Activated CD8-positive, alpha-beta T cell treated with anti-CD3 and anti-CD28 coated beads for 36 hours (primary cell): Measurements from ENCODE around the gene TUBA8. TPM values are rescaled to one million over a fixed set of nuclear protein-coding genes. Genes with fewer than 3 reads are reported as not detected.
A peak's percentile ranks its signal among the peaks of the same experiment; 100 is the strongest.
"Not testable (repeated sequence)": the region's sequence is repeated elsewhere in the genome, so short reads cannot be mapped to it uniquely, and the experiment has no call there.

Source experiments
- ATAC-seq: fragments of 200-7000 bp; cut with Tn5 transposase; one replicate; pipeline ENCODE4 v1.10.0; 2021; ENCODE audit warnings: mild to moderate bottlenecking, moderate library complexity
- CTCF ChIA-PET: fragments of 350-600 bp; sonication (Branson Sonifier 250); formaldehyde crosslinking; loops from one replicate; lab custom pipeline; 2021; ENCODE audit warnings: antibody characterized with exemption; lab: Charles Lee
- POLR2A ChIA-PET: fragments of 350-600 bp; sonication (Branson Sonifier 250); formaldehyde crosslinking; loops from one replicate; lab custom pipeline; 2021; ENCODE audit warnings: antibody characterized with exemption; lab: Charles Lee
- DNase-seq: peaks from one replicate; pipeline ENCODE4 v3.0.0-alpha.2; 2020
- H3K27ac Mint-ChIP-seq: one replicate; pipeline ENCODE4 v1.8.0; 2021; ENCODE audit warnings: mild to moderate bottlenecking, mixed read lengths
- H3K27me3 Mint-ChIP-seq: one replicate; pipeline ENCODE4 v1.8.0; 2021; ENCODE audit warnings: mixed read lengths
- H3K36me3 Mint-ChIP-seq: one replicate; pipeline ENCODE4 v1.8.0; 2021; ENCODE audit warnings: low read depth, mixed read lengths
- H3K4me1 Mint-ChIP-seq: one replicate; pipeline ENCODE4 v1.8.0; 2021; ENCODE audit warnings: low read depth, mixed read lengths
- H3K4me3 Mint-ChIP-seq: one replicate; pipeline ENCODE4 v1.8.0; 2021; ENCODE audit warnings: mild to moderate bottlenecking, moderate library complexity, mixed read lengths
- H3K9me3 Mint-ChIP-seq: one replicate; pipeline ENCODE4 v1.8.0; 2021; ENCODE audit warnings: mixed read lengths
- CTCF ChIP-seq: fragments of 200-600 bp; IDR thresholded peaks from one replicate; pipeline ENCODE4 v1.8.0; 2022; ENCODE audit warnings: antibody characterized with exemption, mild to moderate bottlenecking
- intact Hi-C: fragments of 100-400 bp; cut with micrococcal nuclease; formaldehyde crosslinking; loops from one replicate; pipeline ENCODE4 v1.10.0; 2022
- total RNA-seq, 2 experiments: library from RNA; stranded (reverse); gene quantifications; one replicate each; pipeline ENCODE4 v1.2.3, GENCODE V29; 2021

Gene TUBA8
- total RNA-seq, 2 experiments from 2014 or later = 0.56 to 0.85 TPM

GRCh38 chr22:18071968-18072310 is 38.7 kb upstream of the TUBA8 start:
- Mint-ChIP-seq H3K9me3 (no peaks in the 10 kb centered on the region), H3K4me1 (peaks cover 12% of the 10 kb centered on the region), H3K27ac (no peak overlapping the region), H3K27me3 (peaks cover 2% of the 10 kb centered on the region), H3K36me3 (no peaks in the 10 kb centered on the region), H3K4me3 (no peak overlapping the region)
- no peak for ATAC-seq
- no peak for DNase-seq
- intact Hi-C loops = no loop called here
- TF ChIP-seq CTCF = no peak
- ChIA-PET POLR2A (interaction anchor here (0.6 kb wide), 1 partner anchor 433 kb away, joined by 3 read pairs; no protein-coding TSS in a partner anchor), CTCF (interaction anchor here (0.8 to 9.3 kb wide), 7 partner anchors 9 to 330 kb away, joined by 3 to 189 read pairs (median 4); partner anchors contain the start of gene USP18)

GRCh38 chr22:18073467-18073866 is 37.1 kb upstream of the TUBA8 start:
- Mint-ChIP-seq H3K4me3 (no peak overlapping the region), H3K36me3 (peaks cover 4% of the 10 kb centered on the region), H3K4me1 (peaks cover 14% of the 10 kb centered on the region), H3K27ac (no peak overlapping the region), H3K27me3 (no peaks in the 10 kb centered on the region), H3K9me3 (no peaks in the 10 kb centered on the region)
- ChIA-PET POLR2A (no interaction called here), CTCF (interaction anchor here (9.3 kb wide), 1 partner anchor 242 kb away, joined by 189 read pairs; no protein-coding TSS in a partner anchor)
- no peak for TF ChIP-seq CTCF
- intact Hi-C loops = no loop called here
- DNase-seq (no peak), ATAC-seq (no peak)

- CTCF ChIA-PET = interaction anchor here (9.3 kb wide), 1 partner anchor 242 kb away, joined by 189 read pairs; no protein-coding TSS in a partner anchor
- H3K27me3 Mint-ChIP-seq, ATAC-seq, H3K36me3 Mint-ChIP-seq, H3K4me3 Mint-ChIP-seq, DNase-seq, POLR2A ChIA-PET, H3K9me3 Mint-ChIP-seq, H3K27ac Mint-ChIP-seq, intact Hi-C loops: not testable (repeated sequence)
- peaks cover 18% of the 10 kb centered on the region for H3K4me1 Mint-ChIP-seq
These were observed 36.7 kb upstream of the TUBA8 start for GRCh38 chr22:18073927-18074326.

GRCh38 chr22:18075101-18075719 is 35.4 kb upstream of the TUBA8 start:
- no peak for TF ChIP-seq CTCF
- H3K36me3 Mint-ChIP-seq = peaks cover 19% of the 10 kb centered on the region
- intact Hi-C loops = loop anchor here (5.0 kb wide), 1 partner anchor 243 kb away; no protein-coding TSS in a partner anchor
- no peak overlapping the region for H3K4me3 Mint-ChIP-seq
- no peak overlapping the region for H3K27ac Mint-ChIP-seq
- ChIA-PET CTCF (interaction anchor here (0.7 to 9.3 kb wide), 30 partner anchors 9 to 517 kb away, joined by 3 to 189 read pairs (median 5); partner anchors contain the start of genes ATP6V1E1, MICAL3 and USP18), POLR2A (interaction anchor here (0.7 to 1.9 kb wide), 4 partner anchors 12 to 341 kb away, joined by 3 to 9 read pairs (median 3); no protein-coding TSS in a partner anchor)
- H3K9me3 Mint-ChIP-seq = no peaks in the 10 kb centered on the region
- no peak for DNase-seq
- H3K4me1 Mint-ChIP-seq = peaks cover 29% of the 10 kb centered on the region
- no peak for ATAC-seq
- H3K27me3 Mint-ChIP-seq = no peaks in the 10 kb centered on the region

GRCh38 chr22:18075720-18076497 is 34.7 kb upstream of the TUBA8 start:
- intact Hi-C loops = loop anchor here (5.0 kb wide), 1 partner anchor 244 kb away; no protein-coding TSS in a partner anchor
- ATAC-seq (no peak), DNase-seq (peak; percentile 37)
- Mint-ChIP-seq H3K9me3 (no peaks in the 10 kb centered on the region), H3K4me1 (peaks cover 33% of the 10 kb centered on the region), H3K27ac (peak overlapping the region; percentile 47), H3K4me3 (peak overlapping the region; percentile 51), H3K36me3 (peaks cover 25% of the 10 kb centered on the region), H3K27me3 (no peaks in the 10 kb centered on the region)
- POLR2A ChIA-PET = interaction anchor here (0.7 to 2.7 kb wide), 9 partner anchors 10 to 342 kb away, joined by 3 to 9 read pairs (median 3); partner anchors contain the start of gene USP18
- peak; percentile 83 for TF ChIP-seq CTCF
- CTCF ChIA-PET = interaction anchor here (0.6 to 9.3 kb wide), 55 partner anchors 10 to 574 kb away, joined by 3 to 189 read pairs (median 4); partner anchors contain the start of genes ATP6V1E1, MICAL3 and USP18
